Measurements from ENCODE around the gene ADGRE1. TPM values are rescaled to one million over a fixed set of nuclear protein-coding genes. Genes with fewer than 3 reads are reported as not detected.

Gene ADGRE1
- total and polyA plus RNA-seq, 2 of the 8 experiments (the other 6 are each of a cell fraction or from before 2014, with no cell fraction given): not detected

DNA sequence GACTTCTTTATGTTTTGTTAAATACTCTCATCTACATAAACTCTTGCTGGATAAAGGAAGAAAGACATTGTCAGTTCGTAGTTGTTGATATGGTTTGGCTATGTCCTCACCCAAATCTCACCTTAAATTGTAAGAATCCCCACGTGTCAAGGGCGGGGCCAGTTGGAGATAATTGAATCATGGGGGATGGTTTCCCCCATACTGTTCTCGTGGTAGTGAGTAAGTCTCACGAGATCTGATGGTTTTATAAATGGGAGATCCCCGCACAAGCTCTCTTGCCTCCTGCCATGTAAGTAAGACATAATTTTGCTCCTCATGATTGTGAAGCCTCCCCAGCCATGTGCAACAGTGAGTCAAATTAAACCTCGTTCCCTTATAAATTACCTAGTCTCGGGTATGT lies 3.6 kb downstream of the ADGRE1 start:
- Histone ChIP-seq H4K5ac (ENCODE audit: insufficient read length, low read depth, low read length) (no peak overlapping the region), H3K23me2 (ENCODE audit: low read depth, low read length) (peaks cover 5% of the 10 kb centered on the region; the same call in 1 of the 2 replicates), H2AFZ (ENCODE audit: low read length) (no peak overlapping the region), H3K23ac (ENCODE audit: insufficient read length) (no peak overlapping the region), H2BK120ac (replicated peaks; ENCODE audit: low read depth, low read length) (no peak overlapping the region), H4K91ac (replicated peaks; ENCODE audit: insufficient read length, low read length) (no peak overlapping the region), H2BK12ac (ENCODE audit: low read depth, low read length) (no peak overlapping the region), H3K9ac (replicated peaks in 1 of 4; ENCODE audit: extremely low read depth in 1 of 4, low read depth in 3 of 4, low read length in 3 of 4) (no peak overlapping the region), H3K9me3 (ENCODE audit: insufficient read depth in 2 of 2, low read depth in 1 of 2, low read length in 1 of 2) (peaks cover 73 to 82% of the 10 kb centered on the region in 2 experiments), H3K4me2 (ENCODE audit: insufficient read depth in 1 of 2, low read depth in 2 of 2, low read length in 2 of 2) (no peak overlapping the region), H3K27ac (ENCODE audit: low read depth, low read length) (no peak overlapping the region), H2AK5ac (ENCODE audit: low read depth, low read length) (no peak overlapping the region), H3K79me1 (ENCODE audit: low read depth, low read length) (no peaks in the 10 kb centered on the region), H3K14ac (ENCODE audit: insufficient read length) (no peak overlapping the region), H3K4me1 (replicated peaks in 1 of 4; ENCODE audit: control insufficient read depth in 3 of 4, insufficient read depth in 4 of 4, low read length in 3 of 4) (no peaks in the 10 kb centered on the region), H3K36me3 (ENCODE audit: control insufficient read depth in 2 of 4, insufficient read depth in 4 of 4, low read length in 3 of 4) (no peaks in the 10 kb centered on the region; a peak in 1 of 8 replicates), H3K18ac (ENCODE audit: extremely low read depth, low read length) (no peak overlapping the region), H2BK15ac (ENCODE audit: low read length) (no peak overlapping the region), H2BK20ac (ENCODE audit: low read length) (no peak overlapping the region), H4K8ac (ENCODE audit: extremely low read depth, insufficient read depth, low read length) (no peak overlapping the region), H4K20me1 (replicated peaks in 1 of 2; ENCODE audit: control insufficient read depth in 1 of 2, insufficient read depth in 2 of 2, low read length in 2 of 2) (peaks cover 0 to 4% of the 10 kb centered on the region in 2 experiments), H3K4me3 (ENCODE audit: extremely low read depth in 1 of 4, insufficient read depth in 2 of 4, low read depth in 3 of 4, low read length in 4 of 4) (no peak overlapping the region), H3K27me3 (replicated peaks in 1 of 4; ENCODE audit: control insufficient read depth in 3 of 4, extremely low read depth in 1 of 4, insufficient read depth in 3 of 4, low read length in 3 of 4) (no peaks in the 10 kb centered on the region), H3K79me2 (ENCODE audit: control insufficient read depth in 1 of 2, insufficient read depth in 2 of 2, low read length in 2 of 2) (no peaks in the 10 kb centered on the region), H3K56ac (replicated peaks; ENCODE audit: insufficient read length, low read depth, low read length) (no peak overlapping the region), H3K4ac (replicated peaks; ENCODE audit: insufficient read length, low read depth, low read length) (no peak overlapping the region), H2BK5ac (ENCODE audit: low read depth, low read length) (no peak overlapping the region)
- POLR2A ChIA-PET (ENCODE audit: partially characterized antibody): interaction anchor here (0.6 kb wide), 1 partner anchor 57 kb away, joined by 4 read pairs; no protein-coding TSS in a partner anchor
- CTCF ChIA-PET (ENCODE audit: partially characterized antibody): interaction anchor here (0.6 to 1.2 kb wide), 2 partner anchors 520 to 763 kb away, joined by 3 read pairs; no protein-coding TSS in a partner anchor
- FAIRE-seq (no peak), DNase-seq (ENCODE audit: low read depth in 1 of 2, low spot score in 2 of 2) (no peak)
- 76% methylated on average over 8 of the region's 8 CpGs; no CpG with 5 or more reads in 1 of the 2 experiments for WGBS, 2 experiments (ENCODE audit: extremely low coverage in 1 of 2, insufficient coverage in 1 of 2, insufficient read length in 1 of 2, insufficient replicate concordance in 2 of 2, low coverage in 1 of 2, low lambda C conversion rate in 2 of 2, missing lambda C conversion rate in 1 of 2)
- TF ChIP-seq CBX5 (IDR thresholded peaks at IDR 0.05; ENCODE audit: low read depth, low read length) (no peak), KDM5A (IDR thresholded peaks at IDR 0.05; ENCODE audit: low read length) (no peak), POLR2A (IDR thresholded peaks at IDR 0.05; ENCODE audit: control extremely low read depth in 1 of 2, low read depth in 2 of 2, low read length in 2 of 2) (no peak), CBX8 (IDR thresholded peaks at IDR 0.05; ENCODE audit: borderline replicate concordance, low read depth, low read length) (no peak), SUZ12 (IDR thresholded peaks at IDR 0.05; ENCODE audit: low read length) (no peak), GABPA (IDR thresholded peaks at IDR 0.05; ENCODE audit: borderline replicate concordance, insufficient read depth, low read length) (no peak), MAX (IDR thresholded peaks at IDR 0.05) (no peak), JUND (IDR thresholded peaks at IDR 0.05; ENCODE audit: low read length) (no peak), SIRT6 (IDR thresholded peaks at IDR 0.05; ENCODE audit: low read length) (no peak), RXRA (IDR thresholded peaks at IDR 0.05; ENCODE audit: insufficient read depth, low read depth, low read length) (no peak), CREB1 (IDR thresholded peaks at IDR 0.05) (no peak), USF2 (IDR thresholded peaks at IDR 0.05; ENCODE audit: low read length) (no peak), SP2 (IDR thresholded peaks at IDR 0.05; ENCODE audit: low read length) (no peak), SP4 (IDR thresholded peaks at IDR 0.05; ENCODE audit: low read length) (no peak), TEAD4 (IDR thresholded peaks at IDR 0.05; ENCODE audit: low read depth, low read length) (no peak)

All from H1 (cell line).